HCT116 (cell line): ENCODE measurements around the gene P2RY13. TPM values are rescaled to one million over a fixed set of nuclear protein-coding genes. Genes with fewer than 3 reads are reported as not detected.

Source experiments
- ATAC-seq: fragments of 200-7000 bp; cut with Tn5 transposase; 2 replicates; pipeline ENCODE4 v1.9.1; 2020; ENCODE audit warnings: mild to moderate bottlenecking, moderate library complexity
- BruUV-seq: library from RNA; stranded (reverse); fragments of 400-500 nt; replicated peaks from 2 replicates; lab custom pipeline; 2021; lab: Mats Ljungman, UMichigan
- CTCF ChIA-PET: fragments of 300-600 bp; sonication (Branson Sonifier 250); formaldehyde crosslinking; loops from one replicate; lab custom pipeline; 2021; ENCODE audit warnings: antibody characterized with exemption; lab: Charles Lee
- POLR2A ChIA-PET: fragments of 300-600, 350-600 bp; sonication (Branson Sonifier 250); formaldehyde crosslinking; loops from one replicate; lab custom pipeline; 2021; ENCODE audit warnings: antibody characterized with exemption; lab: Charles Lee
- RAD21 ChIA-PET, 2 experiments: fragments of 300-600 bp; sonication (Branson Sonifier 250); formaldehyde crosslinking; loops; one replicate each; lab custom pipeline; 2023; ENCODE audit warnings: low total read pairs in 2 of 2; ENCODE audit not compliant: uncharacterized antibody in 2 of 2, unreplicated experiment in 2 of 2, low non-redundant PET in 1 of 2; lab: Charles Lee
- DNase-seq: peaks from one replicate; pipeline ENCODE4 v3.0.0-alpha.2; 2010; ENCODE audit warnings: low read depth, low spot score
- H2AFZ ChIP-seq: fragments of 200-600 bp; shearing (Covaris generic), sonication (generic); 2 replicates; pipeline ENCODE4 v1.6.1; 2017; ENCODE audit warnings: low read depth, mixed run types, mixed read lengths, antibody characterized with exemption, low read length; ENCODE audit not compliant: poor library complexity, severe bottlenecking
- H3K27ac ChIP-seq: 2 replicates; pipeline ENCODE4 v1.5.1; 2012; ENCODE audit warnings: low read depth, low read length
- H3K27me3 ChIP-seq: fragments of 200-600 bp; sonication (generic); 2 replicates; pipeline ENCODE4 v1.6.1; 2016; ENCODE audit warnings: mixed run types, low read length, mixed read lengths; ENCODE audit not compliant: insufficient read depth
- H3K36me3 ChIP-seq, 2 experiments: fragments of 200-500 bp in 1 of 2; fragments of 200-600 bp in 1 of 2; sonication (Bioruptor generic) in 1 of 2; sonication (generic) in 1 of 2; 2 replicates each; pipeline versions ENCODE4 v1.5.1 to v1.6.1; 2014 to 2016; ENCODE audit warnings: low read length in 2 of 2, inconsistent platforms in 1 of 2, mixed read lengths in 1 of 2, mixed run types in 1 of 2; ENCODE audit not compliant: insufficient read depth in 2 of 2, control insufficient read depth in 1 of 2
- H3K4me1 ChIP-seq, 2 experiments: fragments of 200-600 bp in 1 of 2; sonication (generic) in 1 of 2; 2 replicates each; pipeline versions ENCODE4 v1.5.1 to v1.6.1; 2012 to 2017; ENCODE audit warnings: low read length in 2 of 2, inconsistent platforms in 1 of 2, mild to moderate bottlenecking in 1 of 2, mixed read lengths in 1 of 2, mixed run types in 1 of 2, moderate library complexity in 1 of 2; ENCODE audit not compliant: insufficient read depth in 2 of 2, control insufficient read depth in 1 of 2
- H3K4me2 ChIP-seq: fragments of 200-600 bp; sonication (generic); 2 replicates; pipeline ENCODE4 v1.6.1; 2017; ENCODE audit warnings: mixed run types, low read length, mixed read lengths
- H3K4me3 ChIP-seq, 2 experiments: fragments of 200-600 bp in 1 of 2; sonication (generic) in 1 of 2; replicated peaks in 1 of 2; 2 replicates each; pipeline ENCODE4 v1.5.1; 2011 to 2016; ENCODE audit warnings: low read length in 2 of 2, control low read depth in 1 of 2, low read depth in 1 of 2, mild to moderate bottlenecking in 1 of 2, mixed read lengths in 1 of 2, mixed run types in 1 of 2
- H3K79me2 ChIP-seq: fragments of 200-600 bp; sonication (generic); 2 replicates; pipeline ENCODE4 v1.6.1; 2017; ENCODE audit warnings: mild to moderate bottlenecking, mixed run types, low read length, moderate library complexity, mixed read lengths; ENCODE audit not compliant: insufficient read depth
- H3K9ac ChIP-seq: fragments of 200-600 bp; sonication (generic); 2 replicates; pipeline ENCODE4 v1.6.1; 2016; ENCODE audit warnings: low read length, mixed read lengths
- H3K9me2 ChIP-seq: fragments of 200-600 bp; sonication (generic), shearing (Covaris generic); 2 replicates; pipeline ENCODE4 v1.6.1; 2017; ENCODE audit warnings: mixed run types, mild to moderate bottlenecking, moderate library complexity; ENCODE audit not compliant: insufficient read depth
- H3K9me3 ChIP-seq, 2 experiments: fragments of 200-500 bp in 1 of 2; fragments of 200-600 bp in 1 of 2; sonication (Bioruptor generic) in 1 of 2; sonication (generic) in 1 of 2; 2 replicates each; pipeline ENCODE4 v1.6.1; 2014 to 2017; ENCODE audit warnings: low read length in 2 of 2, mixed read lengths in 2 of 2, inconsistent platforms in 1 of 2, low read depth in 1 of 2, mild to moderate bottlenecking in 1 of 2, mixed run types in 1 of 2, moderate library complexity in 1 of 2; ENCODE audit not compliant: control insufficient read depth in 1 of 2, insufficient read depth in 1 of 2
- H4K20me1 ChIP-seq: fragments of 200-600 bp; sonication (generic), shearing (Covaris generic); 2 replicates; pipeline ENCODE4 v1.6.1; 2017; ENCODE audit warnings: mixed run types, mild to moderate bottlenecking, moderate library complexity; ENCODE audit not compliant: insufficient read depth
- ATF3 ChIP-seq: IDR thresholded peaks from 2 replicates; pipeline ENCODE4 v1.6.1; 2012
- EZH2phosphoT487 ChIP-seq: fragments of 200-600 bp; IDR thresholded peaks from 2 replicates; pipeline ENCODE4 v1.6.1; 2018; ENCODE audit warnings: antibody characterized with exemption, borderline replicate concordance
- JUND ChIP-seq: IDR thresholded peaks from 2 replicates; pipeline ENCODE4 v1.6.1; 2012
- POLR2AphosphoS5 ChIP-seq: IDR thresholded peaks from 2 replicates; pipeline ENCODE4 v1.6.1; 2011; ENCODE audit warnings: mild to moderate bottlenecking, low read depth, low read length, moderate library complexity
- SIN3A ChIP-seq: IDR thresholded peaks from 2 replicates; pipeline ENCODE4 v1.6.1; 2012; ENCODE audit warnings: low read depth
- TCF7L2 ChIP-seq: IDR thresholded peaks from 2 replicates; pipeline ENCODE4 v1.7.0; 2011; ENCODE audit warnings: borderline replicate concordance, inconsistent platforms; ENCODE audit not compliant: insufficient read depth, insufficient read length; ENCODE audit errors: extremely low read depth
- ZNF274 ChIP-seq: fragments of 200-500 bp; sonication (Bioruptor generic); IDR thresholded peaks from 2 replicates; pipeline ENCODE4 v1.6.1; 2014; ENCODE audit warnings: mild to moderate bottlenecking, low read depth, low read length, inconsistent platforms
- intact Hi-C: fragments of 100-400 bp; cut with micrococcal nuclease; formaldehyde crosslinking; loops from 2 replicates; pipeline ENCODE4 v1.10.0; 2022
- total RNA-seq: library from RNA; stranded (reverse); gene quantifications from one replicate; pipeline ENCODE4 v1.2.1, GENCODE V29; 2021; ENCODE audit not compliant: unreplicated experiment
- TF ChIP-seq, protein P1 (sequence below), 3 experiments: fragments of 200-600 bp in 1 of 3; sonication (generic) in 1 of 3; IDR thresholded peaks in 2 of 3; conservative IDR thresholded peaks in 1 of 3; 2 replicates each; pipeline ENCODE4 v1.5.1; 2012 to 2017; ENCODE audit warnings: low read depth in 2 of 3, low read length in 2 of 3, antibody characterized with exemption in 1 of 3, borderline replicate concordance in 1 of 3, control low read depth in 1 of 3, mild to moderate bottlenecking in 1 of 3, mixed read lengths in 1 of 3, mixed run types in 1 of 3, moderate library complexity in 1 of 3; ENCODE audit not compliant: insufficient read depth in 1 of 3
- TF ChIP-seq, protein P2 (sequence below): IDR thresholded peaks from 2 replicates; pipeline ENCODE4 v1.6.1; 2012

The P2RY13 gene
- total RNA-seq, 1 experiment from 2014 or later: not detected

- no peak for TF ChIP-seq ATF3
Measured at GRCh38 chr3:151320131-151320530, 9.2 kb downstream of the P2RY13 start (continued).

- no peaks in the 10 kb centered on the region for H3K9me3 ChIP-seq
- intact Hi-C loops: no loop called here
- H3K4me1 ChIP-seq: peaks cover 43 to 46% of the 10 kb centered on the region in 2 experiments
- TF ChIP-seq, protein P1, sequence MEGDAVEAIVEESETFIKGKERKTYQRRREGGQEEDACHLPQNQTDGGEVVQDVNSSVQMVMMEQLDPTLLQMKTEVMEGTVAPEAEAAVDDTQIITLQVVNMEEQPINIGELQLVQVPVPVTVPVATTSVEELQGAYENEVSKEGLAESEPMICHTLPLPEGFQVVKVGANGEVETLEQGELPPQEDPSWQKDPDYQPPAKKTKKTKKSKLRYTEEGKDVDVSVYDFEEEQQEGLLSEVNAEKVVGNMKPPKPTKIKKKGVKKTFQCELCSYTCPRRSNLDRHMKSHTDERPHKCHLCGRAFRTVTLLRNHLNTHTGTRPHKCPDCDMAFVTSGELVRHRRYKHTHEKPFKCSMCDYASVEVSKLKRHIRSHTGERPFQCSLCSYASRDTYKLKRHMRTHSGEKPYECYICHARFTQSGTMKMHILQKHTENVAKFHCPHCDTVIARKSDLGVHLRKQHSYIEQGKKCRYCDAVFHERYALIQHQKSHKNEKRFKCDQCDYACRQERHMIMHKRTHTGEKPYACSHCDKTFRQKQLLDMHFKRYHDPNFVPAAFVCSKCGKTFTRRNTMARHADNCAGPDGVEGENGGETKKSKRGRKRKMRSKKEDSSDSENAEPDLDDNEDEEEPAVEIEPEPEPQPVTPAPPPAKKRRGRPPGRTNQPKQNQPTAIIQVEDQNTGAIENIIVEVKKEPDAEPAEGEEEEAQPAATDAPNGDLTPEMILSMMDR (IDR thresholded peaks at IDR 0.05 in 2 of 3, conservative IDR thresholded peaks at IDR 0.05 in 1 of 3; ENCODE audit: borderline replicate concordance in 1 of 3, insufficient read depth in 1 of 3, low read depth in 2 of 3, low read length in 2 of 3): no peak
- TF ChIP-seq POLR2AphosphoS5 (no peak), EZH2phosphoT487 (no peak), ZNF274 (no peak), TCF7L2 (no peak), JUND (no peak), ATF3 (no peak), SIN3A (no peak)
- TF ChIP-seq, protein P2, sequence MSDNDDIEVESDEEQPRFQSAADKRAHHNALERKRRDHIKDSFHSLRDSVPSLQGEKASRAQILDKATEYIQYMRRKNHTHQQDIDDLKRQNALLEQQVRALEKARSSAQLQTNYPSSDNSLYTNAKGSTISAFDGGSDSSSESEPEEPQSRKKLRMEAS: no peak
- H3K4me2 ChIP-seq: no peak overlapping the region
- ChIA-PET RAD21 (no interaction called here), POLR2A (no interaction called here), CTCF (interaction anchor here (1.6 kb wide), 1 partner anchor 8 kb away, joined by 5 read pairs; no protein-coding TSS in a partner anchor)
- no peaks in the 10 kb centered on the region for H3K9me2 ChIP-seq
- no peak overlapping the region for H3K9ac ChIP-seq
- no peak overlapping the region for H3K4me3 ChIP-seq
- H2AFZ ChIP-seq: no peak overlapping the region
- ATAC-seq (no peak), DNase-seq (no peak)
- no peaks in the 10 kb centered on the region for H3K79me2 ChIP-seq
- no peaks in the 10 kb centered on the region for H3K27me3 ChIP-seq
- H4K20me1 ChIP-seq: no peaks in the 10 kb centered on the region
- no peaks in the 10 kb centered on the region for H3K36me3 ChIP-seq
- BruUV-seq: no TSS peak
- no peak overlapping the region for H3K27ac ChIP-seq
Measured at GRCh38 chr3:151319628-151320027, 9.7 kb downstream of the P2RY13 start.
